GM13977 (cell line): ENCODE data around the gene PLSCR3.
"Not testable (repeated sequence)": the region's sequence is repeated elsewhere in the genome, so short reads cannot be mapped to it uniquely, and the experiment has no call there.

Source experiments
- DNase-seq: peaks from one replicate; pipeline ENCODE4 v3.0.0; 2012; ENCODE audit warnings: low spot score
- in situ Hi-C: fragments of 300-500 bp; cut with MboI; formaldehyde crosslinking; loops from one replicate; pipeline ENCODE4 v1.12.0; 2022; ENCODE audit warnings: low sequenced_read_pairs, low pct_unique_long_range_greater_than_20kb, mixed read lengths, inconsistent platforms; ENCODE audit not compliant: unreplicated experiment
- TF ChIP-seq, protein P1 (sequence below): IDR thresholded peaks from 2 replicates; pipeline ENCODE4 v1.5.1; 2012; ENCODE audit warnings: mild to moderate bottlenecking, control low read depth; ENCODE audit not compliant: insufficient read depth; ENCODE audit errors: extremely low read depth, missing control alignments

The PLSCR3 gene

DNA sequence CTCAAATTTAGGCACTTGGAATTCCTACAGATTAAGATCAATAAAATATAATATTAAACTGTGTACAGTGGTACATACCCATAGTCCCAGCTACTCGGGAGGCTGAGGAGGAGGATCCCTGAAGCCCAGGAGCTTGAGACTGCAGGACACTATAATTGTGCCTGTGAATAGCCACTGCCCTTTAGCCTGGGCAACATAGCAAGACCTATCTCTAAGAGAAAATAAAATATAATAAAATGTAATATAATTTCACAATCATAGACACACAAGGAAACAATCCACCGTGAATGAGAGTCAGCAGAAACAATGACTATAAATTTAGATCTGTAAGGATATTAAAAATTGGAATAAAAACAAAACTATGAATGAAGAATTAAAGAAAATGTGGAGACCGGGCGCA lies 23.5 kb downstream of the PLSCR3 start:
- TF ChIP-seq, protein P1, sequence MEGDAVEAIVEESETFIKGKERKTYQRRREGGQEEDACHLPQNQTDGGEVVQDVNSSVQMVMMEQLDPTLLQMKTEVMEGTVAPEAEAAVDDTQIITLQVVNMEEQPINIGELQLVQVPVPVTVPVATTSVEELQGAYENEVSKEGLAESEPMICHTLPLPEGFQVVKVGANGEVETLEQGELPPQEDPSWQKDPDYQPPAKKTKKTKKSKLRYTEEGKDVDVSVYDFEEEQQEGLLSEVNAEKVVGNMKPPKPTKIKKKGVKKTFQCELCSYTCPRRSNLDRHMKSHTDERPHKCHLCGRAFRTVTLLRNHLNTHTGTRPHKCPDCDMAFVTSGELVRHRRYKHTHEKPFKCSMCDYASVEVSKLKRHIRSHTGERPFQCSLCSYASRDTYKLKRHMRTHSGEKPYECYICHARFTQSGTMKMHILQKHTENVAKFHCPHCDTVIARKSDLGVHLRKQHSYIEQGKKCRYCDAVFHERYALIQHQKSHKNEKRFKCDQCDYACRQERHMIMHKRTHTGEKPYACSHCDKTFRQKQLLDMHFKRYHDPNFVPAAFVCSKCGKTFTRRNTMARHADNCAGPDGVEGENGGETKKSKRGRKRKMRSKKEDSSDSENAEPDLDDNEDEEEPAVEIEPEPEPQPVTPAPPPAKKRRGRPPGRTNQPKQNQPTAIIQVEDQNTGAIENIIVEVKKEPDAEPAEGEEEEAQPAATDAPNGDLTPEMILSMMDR: no peak
- in situ Hi-C loops: loop anchor here (25.0 kb wide), 1 partner anchor 191 kb away; the partner anchor contains the start of genes SENP3 and TNFSF13
- no peak for DNase-seq

DNA sequence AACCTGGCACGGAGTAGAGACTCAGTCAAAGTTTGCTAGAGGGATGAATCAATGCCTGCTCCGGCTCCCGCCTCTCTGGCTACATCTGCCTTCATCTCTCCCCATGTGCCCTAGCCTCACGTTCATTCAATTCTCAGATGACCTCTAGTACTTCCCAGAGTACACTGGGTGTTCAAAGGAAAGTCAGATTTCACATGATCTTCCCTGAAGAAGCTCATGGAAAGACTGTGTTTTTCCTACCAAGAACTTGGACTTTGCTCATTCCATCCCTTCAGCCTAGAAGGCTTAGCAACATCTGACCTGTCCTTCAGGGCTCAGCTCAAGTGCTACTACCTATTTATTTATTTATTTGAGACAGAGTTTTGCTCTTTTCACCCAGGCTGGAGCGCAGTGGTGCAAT lies 24.5 kb downstream of the PLSCR3 start:
- DNase-seq: no peak

DNA sequence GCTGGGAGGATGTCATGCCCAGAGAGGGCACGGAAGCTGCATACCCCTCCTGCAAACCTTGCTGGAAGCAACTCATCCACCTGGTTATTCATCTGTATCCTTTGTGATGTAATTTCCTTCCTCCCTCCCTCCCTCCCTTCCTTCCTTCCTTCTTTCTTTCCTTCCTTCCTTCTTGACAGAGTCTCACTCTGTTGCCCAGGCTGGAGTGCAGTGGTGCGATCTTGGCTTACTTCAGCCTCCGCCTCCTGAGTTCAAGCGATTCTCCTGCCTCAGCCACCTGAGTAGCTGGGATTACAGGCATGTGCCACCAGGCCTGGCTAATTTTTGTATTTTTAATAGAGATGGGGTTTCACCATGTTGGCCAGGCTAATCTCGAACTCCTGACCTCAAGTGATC lies 25.7 kb downstream of the PLSCR3 start:
- in situ Hi-C loops: loop anchor here (25.0 kb wide), 1 partner anchor 194 kb away; the partner anchor contains the start of genes SENP3 and TNFSF13
- DNase-seq: not testable (repeated sequence)

More for the DNA sequence above, 24.5 kb downstream of the PLSCR3 start:
- in situ Hi-C loops: loop anchor here (25.0 kb wide), 1 partner anchor 192 kb away; the partner anchor contains the start of genes SENP3 and TNFSF13
- TF ChIP-seq, protein P1: no peak

DNA sequence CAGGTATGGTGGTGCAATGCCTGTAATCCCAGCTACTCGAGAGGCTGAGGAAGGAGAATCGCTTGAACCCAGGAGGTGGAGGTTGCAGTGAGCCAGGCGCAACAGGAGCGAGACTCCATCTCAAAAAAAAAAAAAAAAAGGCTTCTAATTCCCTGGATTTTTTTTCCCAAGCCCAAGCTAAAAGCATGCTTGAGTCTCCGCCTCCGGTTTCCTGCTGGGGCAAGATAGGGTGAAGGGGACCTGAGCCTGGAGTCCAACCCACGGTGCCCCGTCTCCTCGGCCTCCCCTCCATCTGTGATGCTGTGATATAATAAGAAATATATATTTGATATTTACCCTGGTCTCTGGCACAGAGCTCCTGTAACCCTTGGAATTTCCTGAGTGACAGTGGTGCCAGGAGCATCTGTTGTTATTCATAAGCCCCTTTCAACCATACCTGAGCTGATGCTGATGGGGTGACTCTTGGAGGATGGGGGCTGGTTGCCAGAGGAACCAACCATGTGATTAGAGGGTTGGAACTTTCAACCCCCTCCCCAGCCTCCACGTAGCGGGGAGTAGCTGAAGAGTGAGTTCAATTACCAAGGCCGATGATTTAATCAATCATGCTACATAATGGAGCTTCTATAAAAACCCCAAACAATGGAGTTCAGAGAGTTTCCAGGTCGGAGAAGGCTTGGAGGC lies 26.3 kb downstream of the PLSCR3 start:
- TF ChIP-seq, protein P1: no peak
- DNase-seq: no peak
- in situ Hi-C loops: loop anchor here (25.0 kb wide), 1 partner anchor 194 kb away; the partner anchor contains the start of genes SENP3 and TNFSF13

DNA sequence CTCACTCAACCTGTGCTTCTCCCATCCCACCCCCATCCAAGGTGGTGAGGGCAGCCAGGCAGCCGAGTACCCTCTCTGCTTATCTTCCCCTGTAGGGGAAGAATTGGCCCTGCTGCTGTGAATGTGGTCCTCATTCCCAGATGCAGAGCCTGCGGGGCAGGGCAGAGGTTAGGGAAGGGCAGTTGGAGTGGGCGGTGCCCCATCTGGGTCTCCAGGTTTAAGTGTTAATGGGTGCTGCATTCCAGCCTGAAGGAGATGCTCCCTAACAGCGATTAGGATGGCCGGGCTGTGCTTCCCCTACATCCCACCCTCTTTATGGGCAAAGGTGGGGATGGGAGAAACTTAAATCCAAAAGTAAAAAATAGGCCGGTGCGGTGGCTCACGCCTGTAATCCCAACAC lies 27.2 kb downstream of the PLSCR3 start:
- no peak for DNase-seq
- in situ Hi-C loops: loop anchor here (25.0 kb wide), 1 partner anchor 195 kb away; the partner anchor contains the start of genes SENP3 and TNFSF13
- TF ChIP-seq, protein P1: no peak

DNA sequence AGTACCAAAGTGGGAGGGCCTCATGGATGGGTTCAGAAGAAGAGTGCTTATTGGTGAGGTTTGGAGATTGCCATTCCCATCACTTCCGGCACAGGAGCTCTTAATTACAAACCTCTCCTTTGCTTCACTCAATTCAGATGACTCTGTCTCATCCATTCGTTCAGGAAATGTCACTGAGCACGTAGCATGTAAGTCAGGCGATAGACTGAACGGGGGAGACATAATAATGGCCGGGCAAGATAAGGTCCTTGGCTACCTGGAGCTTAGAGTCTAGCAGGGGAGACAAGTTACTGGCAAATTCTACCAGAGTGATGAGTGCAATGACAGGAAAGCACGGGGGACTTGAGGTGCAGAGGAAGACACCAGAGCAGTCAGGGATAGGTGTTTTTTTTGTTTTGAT lies 28.4 kb downstream of the PLSCR3 start:
- in situ Hi-C loops: loop anchor here (25.0 kb wide), 1 partner anchor 196 kb away; the partner anchor contains the start of genes SENP3 and TNFSF13
- not testable (repeated sequence) for DNase-seq

DNA sequence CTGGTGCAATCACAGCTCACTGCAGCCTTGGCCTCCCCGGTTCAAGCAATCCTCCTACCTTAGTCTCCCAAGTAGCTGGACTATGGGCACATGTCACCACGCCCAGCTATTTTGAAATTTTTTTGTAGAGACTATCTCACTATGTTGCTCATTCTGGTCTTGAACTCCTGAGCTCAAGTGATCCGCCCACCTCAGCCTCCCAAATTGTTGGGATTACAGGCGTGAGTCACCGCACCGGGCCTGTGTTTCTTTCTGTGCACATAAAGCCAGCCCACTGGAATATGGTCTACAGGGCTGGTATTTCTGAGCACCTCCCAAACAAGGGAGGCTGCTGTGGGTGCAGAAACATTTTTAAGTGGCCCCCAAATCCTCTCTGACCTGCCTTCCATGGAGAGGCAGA lies 31.0 kb downstream of the PLSCR3 start:
- TF ChIP-seq, protein P1: no peak
- DNase-seq: no peak
- in situ Hi-C loops: loop anchor here (25.0 kb wide), 1 partner anchor 199 kb away; the partner anchor contains the start of genes SENP3 and TNFSF13
